PC-3 (cell line): Measurements from ENCODE around the gene BCKDHA. TPM values are rescaled to one million over a fixed set of nuclear protein-coding genes. Genes with fewer than 3 reads are reported as not detected.

Experiments used
- ATAC-seq: fragments of 200-7000 bp; cut with Tn5 transposase; 2 replicates; pipeline ENCODE4 v1.9.1; 2020; ENCODE audit warnings: mild to moderate bottlenecking, moderate library complexity
- BruUV-seq: library from RNA; stranded (reverse); fragments of 400-500 nt; replicated peaks from 2 replicates; lab custom pipeline; 2021; lab: Mats Ljungman, UMichigan
- CTCF ChIA-PET: fragments of 300-600 bp; sonication (Branson Sonifier 250); formaldehyde crosslinking; loops from one replicate; lab custom pipeline; 2022; ENCODE audit warnings: antibody characterized with exemption; lab: Charles Lee
- POLR2A ChIA-PET: fragments of 300-600 bp; sonication (Branson Sonifier 250); formaldehyde crosslinking; loops from one replicate; lab custom pipeline; 2022; ENCODE audit warnings: antibody characterized with exemption; ENCODE audit not compliant: unreplicated experiment; lab: Charles Lee
- DNase-seq: peaks from one replicate; pipeline ENCODE4 v3.0.0-alpha.2; 2015
- H2AFZ ChIP-seq: fragments of 300-600 bp; sonication (generic); 2 replicates; pipeline ENCODE4 v1.6.0; 2016; ENCODE audit warnings: antibody characterized with exemption, low read length
- H3F3A ChIP-seq: fragments of 300-600 bp; sonication (generic); one replicate; pipeline ENCODE4 v1.6.0; 2017; ENCODE audit warnings: antibody characterized with exemption, low read length, control low read depth, mild to moderate bottlenecking; ENCODE audit not compliant: unreplicated experiment
- H3K27ac ChIP-seq: fragments of 300-600 bp; sonication (generic); 2 replicates; pipeline ENCODE4 v1.5.1; 2016; ENCODE audit warnings: mild to moderate bottlenecking, low read length
- H3K27me3 ChIP-seq: fragments of 300-600 bp; sonication (generic); 2 replicates; pipeline ENCODE4 v1.6.1; 2016; ENCODE audit warnings: low read length, mixed read lengths
- H3K36me3 ChIP-seq: fragments of 300-600 bp; sonication (generic); 2 replicates; pipeline ENCODE4 v1.6.1; 2016; ENCODE audit warnings: low read depth, mixed run types, low read length, mixed read lengths
- H3K4me1 ChIP-seq: fragments of 300-600 bp; sonication (generic); 2 replicates; pipeline ENCODE4 v1.5.1; 2016; ENCODE audit warnings: low read length; ENCODE audit not compliant: insufficient read depth
- H3K4me2 ChIP-seq: fragments of 300-600 bp; sonication (generic); 2 replicates; pipeline ENCODE4 v1.6.0; 2016; ENCODE audit warnings: low read length
- H3K4me3 ChIP-seq: fragments of 300-600 bp; sonication (generic); 2 replicates; pipeline ENCODE4 v1.5.1; 2016; ENCODE audit warnings: mild to moderate bottlenecking, low read length, mixed read lengths
- H3K79me2 ChIP-seq: fragments of 300-600 bp; sonication (generic); 2 replicates; pipeline ENCODE4 v1.6.1; 2017; ENCODE audit warnings: low read length, mixed read lengths
- H3K9ac ChIP-seq: fragments of 300-600 bp; sonication (generic); 2 replicates; pipeline ENCODE4 v1.6.0; 2016; ENCODE audit warnings: mild to moderate bottlenecking, low read length
- H3K9me2 ChIP-seq: fragments of 300-600 bp; sonication (generic); replicated peaks from 2 replicates; pipeline ENCODE4 v1.6.1; 2016; ENCODE audit warnings: mixed run types, low read length, mixed read lengths
- H3K9me3 ChIP-seq: fragments of 300-600 bp; sonication (generic); 2 replicates; pipeline ENCODE4 v1.6.1; 2016; ENCODE audit warnings: low read length, mixed read lengths
- H4K20me1 ChIP-seq: fragments of 300-600 bp; sonication (generic); 2 replicates; pipeline ENCODE4 v1.6.1; 2016; ENCODE audit warnings: low read length, mixed read lengths
- CTCF ChIP-seq: fragments of 300-600 bp; sonication (generic); conservative IDR thresholded peaks from 2 replicates; pipeline ENCODE4 v1.5.1; 2017; ENCODE audit warnings: antibody characterized with exemption, low read depth, mild to moderate bottlenecking, low read length
- EZH2 ChIP-seq: fragments of 300-600 bp; sonication (generic); IDR thresholded peaks from one replicate; pipeline ENCODE4 v1.6.1; 2017; ENCODE audit warnings: antibody characterized with exemption, mild to moderate bottlenecking, low read length; ENCODE audit not compliant: unreplicated experiment
- EZH2phosphoT487 ChIP-seq: fragments of 300-600 bp; sonication (generic); IDR thresholded peaks from 2 replicates; pipeline ENCODE4 v1.6.1; 2018; ENCODE audit warnings: mild to moderate bottlenecking, antibody characterized with exemption, low read length, borderline replicate concordance
- intact Hi-C: fragments of 100-400 bp; cut with micrococcal nuclease; formaldehyde crosslinking; loops from 2 replicates; pipeline ENCODE4 v1.9.0; 2023
- total RNA-seq: library from RNA; depleted of rRNA; stranded (reverse); fragments of >200 nt; gene quantifications from 2 replicates; pipeline ENCODE4 v1.2.3, GENCODE V29; 2014

Gene BCKDHA
- total RNA-seq, 1 experiment from 2014 or later = 49.2 TPM

- Histone ChIP-seq H3K79me2 (no peaks in the 10 kb centered on the region), H3K27me3 (no peaks in the 10 kb centered on the region), H3K36me3 (no peaks in the 10 kb centered on the region), H2AFZ (no peak overlapping the region), H4K20me1 (no peaks in the 10 kb centered on the region), H3K4me2 (no peak overlapping the region), H3K9me2 (no peaks in the 10 kb centered on the region), H3K4me3 (no peak overlapping the region), H3K4me1 (peaks cover 8% of the 10 kb centered on the region), H3K27ac (no peak overlapping the region), H3K9ac (no peak overlapping the region), H3K9me3 (no peaks in the 10 kb centered on the region), H3F3A (no peaks in the 10 kb centered on the region)
- ChIA-PET CTCF (no interaction called here), POLR2A (no interaction called here)
- TF ChIP-seq EZH2 (no peak), CTCF (no peak), EZH2phosphoT487 (no peak)
- intact Hi-C loops = no loop called here
- ATAC-seq (no peak), DNase-seq (no peak)
- no TSS peak for BruUV-seq
These were observed 25.1 kb upstream of the BCKDHA start for GRCh38 chr19:41372501-41372900.

GRCh38 chr19:41373993-41374392 lies 23.6 kb upstream of the BCKDHA start:
- H3K9ac ChIP-seq = no peak overlapping the region
- H3K9me3 ChIP-seq = no peaks in the 10 kb centered on the region
- H2AFZ ChIP-seq = no peak overlapping the region
- H3K27ac ChIP-seq = no peak overlapping the region
- TF ChIP-seq EZH2 (no peak), EZH2phosphoT487 (no peak), CTCF (no peak)
- H3K27me3 ChIP-seq = no peaks in the 10 kb centered on the region
- no peaks in the 10 kb centered on the region for H3K79me2 ChIP-seq
- H4K20me1 ChIP-seq = no peaks in the 10 kb centered on the region
- CTCF ChIA-PET = no interaction called here
- no peak overlapping the region for H3K4me3 ChIP-seq
- POLR2A ChIA-PET = no interaction called here
- no TSS peak for BruUV-seq
- no peaks in the 10 kb centered on the region for H3K36me3 ChIP-seq
- intact Hi-C loops = no loop called here
- no peak for ATAC-seq
- no peak overlapping the region for H3K4me2 ChIP-seq
- no peak for DNase-seq
- H3K9me2 ChIP-seq = no peaks in the 10 kb centered on the region
- no peaks in the 10 kb centered on the region for H3K4me1 ChIP-seq
- H3F3A ChIP-seq = no peaks in the 10 kb centered on the region

- no peak for DNase-seq
- Histone ChIP-seq H3K4me3 (no peak within 1 kb of the TSS), H3K4me1 (no peaks in the 10 kb centered on the region), H3K9ac (no peak within 1 kb of the TSS), H3K79me2 (no peaks in the 10 kb centered on the region), H3K27ac (no peak within 1 kb of the TSS), H3K27me3 (no peaks in the 10 kb centered on the region), H3K9me2 (no peaks in the 10 kb centered on the region), H3K36me3 (no peaks in the 10 kb centered on the region), H3K4me2 (no peak within 1 kb of the TSS), H4K20me1 (no peaks in the 10 kb centered on the region), H3F3A (no peaks in the 10 kb centered on the region), H3K9me3 (no peaks in the 10 kb centered on the region), H2AFZ (no peak within 1 kb of the TSS)
- ChIA-PET POLR2A (no interaction called here), CTCF (no interaction called here)
- intact Hi-C loops = no loop called here
- ATAC-seq = no peak
- no TSS peak for BruUV-seq
- TF ChIP-seq EZH2 (no peak), CTCF (no peak), EZH2phosphoT487 (no peak)
These were observed 21.2 kb upstream of the BCKDHA start, which contains the start of gene TMEM91 for GRCh38 chr19:41376241-41376997. TMEM91 (plus strand) TSS chr19:41376533; CDS start chr19:41378310, 1,777 bp downstream.
